HEK293T (cell line): ENCODE results near the gene PGM5.

Experiments used
- CTCF ChIA-PET: fragments of 350-600 bp; formaldehyde crosslinking; extraction: SDS; loops from one replicate; lab custom pipeline; 2021; ENCODE audit warnings: antibody characterized with exemption, inconsistent platforms; lab: Yijun Ruan, JAX
- POLR2A ChIA-PET: fragments of 350-600 bp; formaldehyde crosslinking; extraction: SDS; loops from one replicate; lab custom pipeline; 2020; ENCODE audit warnings: antibody characterized with exemption, inconsistent platforms; lab: Yijun Ruan, JAX
- DNase-seq: peaks from one replicate; pipeline ENCODE4 v3.0.0; 2012; ENCODE audit warnings: mixed read lengths; ENCODE audit errors: extremely low spot score
- ARNT ChIP-seq: fragments of 450-650 bp; IDR thresholded peaks from 2 replicates; pipeline ENCODE4 v1.6.1; 2017; ENCODE audit warnings: mild to moderate bottlenecking
- BHLHE40 ChIP-seq: fragments of 450-650 bp; IDR thresholded peaks from 2 replicates; pipeline ENCODE4 v1.6.1; 2016; ENCODE audit warnings: mild to moderate bottlenecking, moderate library complexity, borderline replicate concordance
- CTBP1 ChIP-seq: fragments of 450-650 bp; IDR thresholded peaks from 2 replicates; pipeline ENCODE4 v1.6.1; 2016; ENCODE audit warnings: borderline replicate concordance
- ELF4 ChIP-seq: fragments of 450-650 bp; IDR thresholded peaks from 2 replicates; pipeline ENCODE4 v1.6.1; 2017; ENCODE audit warnings: antibody characterized with exemption
- FOXA1 ChIP-seq: fragments of 450-650 bp; IDR thresholded peaks from 2 replicates; pipeline ENCODE4 v1.6.1; 2016; ENCODE audit warnings: mild to moderate bottlenecking
- FOXK2 ChIP-seq: fragments of 450-650 bp; IDR thresholded peaks from 2 replicates; pipeline ENCODE4 v1.6.1; 2016; ENCODE audit warnings: mild to moderate bottlenecking
- FOXM1 ChIP-seq: fragments of 450-650 bp; IDR thresholded peaks from 2 replicates; pipeline ENCODE4 v1.6.1; 2017; ENCODE audit warnings: mild to moderate bottlenecking, borderline replicate concordance
- HDGF ChIP-seq: fragments of 450-650 bp; IDR thresholded peaks from 2 replicates; pipeline ENCODE4 v1.6.1; 2017; ENCODE audit warnings: antibody characterized with exemption, borderline replicate concordance
- L3MBTL2 ChIP-seq: fragments of 450-650 bp; conservative IDR thresholded peaks from 2 replicates; pipeline ENCODE4 v1.6.1; 2016; ENCODE audit warnings: mild to moderate bottlenecking
- LEF1 ChIP-seq: fragments of 450-650 bp; IDR thresholded peaks from 2 replicates; pipeline ENCODE4 v1.6.1; 2017; ENCODE audit warnings: mild to moderate bottlenecking, borderline replicate concordance
- NFRKB ChIP-seq: fragments of 450-650 bp; IDR thresholded peaks from 2 replicates; pipeline ENCODE4 v1.6.1; 2016; ENCODE audit warnings: mild to moderate bottlenecking, moderate library complexity
- SP1 ChIP-seq: fragments of 450-650 bp; IDR thresholded peaks from 2 replicates; pipeline ENCODE4 v1.6.1; 2017
- SUZ12 ChIP-seq: fragments of 450-650 bp; IDR thresholded peaks from 2 replicates; pipeline ENCODE4 v1.6.1; 2016; ENCODE audit warnings: mild to moderate bottlenecking
- TARDBP ChIP-seq: fragments of 450-650 bp; IDR thresholded peaks from 2 replicates; pipeline ENCODE4 v1.6.1; 2016
- ZNF384 ChIP-seq: fragments of 450-650 bp; IDR thresholded peaks from 2 replicates; pipeline ENCODE4 v1.6.1; 2016
- TF ChIP-seq, protein P1 (sequence below): fragments of 450-650 bp; IDR thresholded peaks from 2 replicates; pipeline ENCODE4 v1.6.1; 2016

PGM5 gene

DNA sequence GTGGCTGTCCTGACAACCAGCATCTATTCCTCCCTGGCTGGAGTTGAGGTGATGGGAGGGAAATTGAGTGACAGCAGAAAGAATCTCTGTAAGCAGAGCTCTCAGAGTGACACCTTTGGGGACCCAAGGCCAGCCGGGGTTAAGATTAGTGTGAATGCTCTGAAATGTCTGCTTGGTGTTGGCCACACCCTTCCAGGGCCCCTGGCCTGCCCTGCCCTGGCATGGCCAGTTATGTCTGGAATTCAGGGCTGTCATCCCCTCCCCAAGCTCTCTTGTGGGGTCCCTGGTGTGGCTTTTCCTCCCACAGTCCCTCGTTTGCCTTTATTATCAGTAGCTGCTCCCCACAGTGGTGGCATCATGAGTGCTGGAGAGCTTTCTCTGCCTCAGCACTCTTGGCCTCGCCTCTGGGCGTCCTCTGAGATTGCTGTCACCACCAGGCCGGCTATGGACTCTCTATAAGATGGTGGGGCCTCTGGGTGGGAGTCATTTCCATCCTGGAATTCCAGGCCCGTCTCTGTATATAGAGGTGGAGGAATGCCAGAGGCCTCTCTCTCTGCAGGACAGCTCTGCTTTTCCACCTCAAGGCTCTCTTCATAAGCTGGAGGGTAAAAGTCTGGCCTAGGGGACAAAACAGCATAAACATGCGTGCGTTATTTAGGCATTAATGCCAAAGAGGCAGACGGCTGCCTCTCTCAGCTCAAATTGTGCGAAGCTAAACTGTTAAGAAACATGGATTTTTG is 180.6 kb downstream of the PGM5 start:
- TF ChIP-seq ARNT (no peak), HDGF (no peak), CTBP1 (no peak), ZNF384 (no peak), BHLHE40 (no peak), L3MBTL2 (no peak), ELF4 (no peak), LEF1 (no peak), FOXA1 (no peak), FOXM1 (no peak), SP1 (no peak), FOXK2 (no peak), SUZ12 (no peak), TARDBP (no peak), NFRKB (no peak)
- TF ChIP-seq, protein P1, sequence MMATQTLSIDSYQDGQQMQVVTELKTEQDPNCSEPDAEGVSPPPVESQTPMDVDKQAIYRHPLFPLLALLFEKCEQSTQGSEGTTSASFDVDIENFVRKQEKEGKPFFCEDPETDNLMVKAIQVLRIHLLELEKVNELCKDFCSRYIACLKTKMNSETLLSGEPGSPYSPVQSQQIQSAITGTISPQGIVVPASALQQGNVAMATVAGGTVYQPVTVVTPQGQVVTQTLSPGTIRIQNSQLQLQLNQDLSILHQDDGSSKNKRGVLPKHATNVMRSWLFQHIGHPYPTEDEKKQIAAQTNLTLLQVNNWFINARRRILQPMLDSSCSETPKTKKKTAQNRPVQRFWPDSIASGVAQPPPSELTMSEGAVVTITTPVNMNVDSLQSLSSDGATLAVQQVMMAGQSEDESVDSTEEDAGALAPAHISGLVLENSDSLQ: no peak
- ChIA-PET CTCF (no interaction called here), POLR2A (no interaction called here)
- DNase-seq: no peak

DNA sequence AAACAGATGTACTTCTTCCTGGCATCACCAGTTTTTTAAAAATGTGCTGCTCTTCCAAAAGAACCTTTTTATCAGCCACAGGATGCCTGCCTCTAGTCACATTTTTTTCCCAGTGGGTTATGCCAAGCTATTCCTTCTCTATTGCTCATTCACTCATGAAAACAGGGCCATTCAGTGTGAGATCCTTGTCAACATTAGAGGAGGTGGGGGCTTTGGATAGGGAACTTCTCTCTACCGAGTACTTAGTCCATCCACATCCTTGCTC is 181.1 kb downstream of the PGM5 start:
- POLR2A ChIA-PET: no interaction called here
- CTCF ChIA-PET: no interaction called here
- DNase-seq: no peak
- TF ChIP-seq HDGF: no peak
- no peak for TF ChIP-seq ELF4
- TF ChIP-seq FOXA1: no peak
- TF ChIP-seq ZNF384: no peak

DNA sequence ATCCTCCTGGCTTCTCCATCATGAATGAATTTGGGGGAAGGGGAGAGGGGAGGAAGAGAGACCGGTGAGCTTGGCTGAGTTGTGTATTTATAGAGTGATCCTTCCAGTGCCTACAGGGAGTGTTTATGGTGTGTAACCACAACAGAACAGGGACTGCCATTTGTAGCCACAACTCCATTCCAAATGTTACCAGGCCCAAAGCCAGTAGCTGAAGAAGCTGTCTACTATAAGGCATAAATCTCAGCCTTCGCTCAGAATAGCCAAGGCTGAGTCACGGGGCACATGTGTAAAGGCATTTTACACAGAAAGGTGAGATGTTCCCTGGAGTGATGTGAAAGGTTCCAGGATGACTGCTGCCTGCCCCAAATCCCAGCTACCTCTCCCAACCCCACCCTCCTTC is 181.8 kb downstream of the PGM5 start:
- ChIA-PET POLR2A (no interaction called here), CTCF (no interaction called here)
- DNase-seq: no peak

DNA sequence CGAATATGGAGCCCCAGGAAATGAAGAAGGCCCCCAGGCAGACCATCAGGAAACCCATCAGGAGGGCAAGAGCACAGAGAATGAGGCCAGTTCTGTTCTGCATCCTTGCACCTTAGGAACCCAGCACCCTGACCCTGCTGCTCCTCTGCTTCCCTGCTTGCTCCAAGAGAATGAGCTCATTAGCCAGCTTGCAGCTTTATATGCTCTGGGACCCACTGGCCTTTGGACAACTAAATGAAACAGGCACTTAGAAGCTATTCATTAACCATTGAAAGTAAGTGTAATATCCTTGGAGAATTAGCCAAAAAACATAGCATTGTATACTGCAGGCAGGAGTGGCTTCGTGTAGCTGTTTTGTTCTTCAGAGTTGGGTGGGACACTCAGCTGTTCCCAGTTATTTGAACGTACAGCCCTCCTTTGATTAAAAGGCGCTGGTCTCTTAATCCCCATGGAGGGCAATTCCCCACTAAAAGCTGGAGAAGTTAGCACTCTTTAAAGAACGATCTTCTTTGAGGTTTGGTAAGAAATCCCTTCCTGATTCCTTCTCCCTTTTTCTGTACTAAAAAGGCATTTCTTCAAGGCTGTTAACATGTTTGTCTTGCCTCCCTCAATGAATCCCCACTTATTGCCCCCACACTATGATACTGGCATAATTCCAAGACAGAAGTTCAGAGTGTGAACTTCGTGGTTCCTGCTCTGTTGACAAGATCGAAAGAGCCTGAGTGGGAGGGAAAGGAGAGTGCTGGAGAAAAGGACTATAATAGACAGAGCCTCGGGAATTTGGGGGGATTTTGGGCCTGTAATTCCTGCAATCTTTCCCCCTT is 184.5 kb downstream of the PGM5 start, which contains the start of gene TMEM252:
Gene TMEM252, minus strand, starts transcription at position 172 of the 824 bp plus-strand sequence. Its CDS starts 69 bp downstream, at position 103.
- ChIA-PET POLR2A (no interaction called here), CTCF (interaction anchor here (0.9 kb wide), 1 partner anchor 16 kb away, joined by 3 read pairs; no protein-coding TSS in a partner anchor)
- TF ChIP-seq BHLHE40: no peak
- no peak for DNase-seq

More for the DNA sequence above, 181.8 kb downstream of the PGM5 start:
- TF ChIP-seq BHLHE40 (no peak), ARNT (no peak), LEF1 (no peak), CTBP1 (no peak), FOXM1 (no peak), FOXK2 (no peak), TARDBP (no peak), SP1 (no peak), NFRKB (no peak), HDGF (no peak), ELF4 (no peak), ZNF384 (no peak), SUZ12 (no peak), FOXA1 (no peak), L3MBTL2 (no peak)
- TF ChIP-seq, protein P1: no peak

DNA sequence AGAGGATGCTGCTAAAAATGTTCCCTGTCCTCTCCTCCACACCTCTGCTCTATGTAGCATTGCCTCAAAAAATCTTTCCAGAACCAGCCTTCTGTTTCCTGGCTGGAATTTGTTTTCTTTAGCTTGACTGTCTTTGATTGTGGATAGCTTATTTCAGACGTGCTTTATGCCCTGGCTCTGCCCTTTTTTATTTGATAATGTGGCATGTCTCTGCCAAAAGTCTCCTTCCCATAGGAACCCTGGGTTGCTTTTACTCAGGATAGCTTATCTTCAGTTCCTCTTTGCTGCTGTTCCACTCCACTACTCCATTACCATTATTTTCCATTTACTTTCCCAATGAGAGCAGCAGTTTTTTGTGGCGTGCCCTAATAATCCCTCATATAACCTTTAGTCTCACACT is 185.2 kb downstream of the PGM5 start:
- POLR2A ChIA-PET: no interaction called here
- no peak for DNase-seq
- CTCF ChIA-PET: no interaction called here
- TF ChIP-seq CTBP1: no peak
- TF ChIP-seq BHLHE40: no peak
- no peak for TF ChIP-seq NFRKB
- TF ChIP-seq SUZ12: no peak
- TF ChIP-seq FOXK2: no peak
- TF ChIP-seq SP1: no peak
- no peak for TF ChIP-seq L3MBTL2
- no peak for TF ChIP-seq ARNT
- no peak for TF ChIP-seq ELF4
- TF ChIP-seq, protein P1: no peak
- no peak for TF ChIP-seq ZNF384
- TF ChIP-seq FOXM1: no peak
- no peak for TF ChIP-seq LEF1
- TF ChIP-seq HDGF: no peak
